ENCODE data around the gene LSM6.

The LSM6 gene

DNA sequence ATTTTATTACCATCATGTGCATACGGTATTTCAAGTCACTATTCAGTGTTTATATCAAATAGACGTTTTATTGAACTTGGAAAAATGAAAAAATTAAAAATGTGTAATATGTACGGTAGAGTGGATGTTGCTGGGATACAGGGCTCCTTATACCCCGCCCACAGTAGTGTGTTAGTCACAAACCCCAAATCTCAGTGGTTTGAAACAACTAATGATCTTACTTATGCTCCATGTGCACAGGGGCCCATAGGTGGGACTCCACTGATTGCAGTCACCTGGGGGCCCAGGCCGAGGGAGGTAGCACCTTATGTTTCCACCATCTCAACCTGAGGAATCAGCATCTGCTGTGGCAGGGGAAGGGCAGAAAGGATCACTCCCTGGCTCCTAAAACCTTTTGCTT lies 18.1 kb downstream of the LSM6 start:
- Histone ChIP-seq H3K4me3 (ENCODE audit: low read depth, low read length) (no peak overlapping the region), H3K4me1 (ENCODE audit: control insufficient read depth, insufficient read depth, low read length) (no peaks in the 10 kb centered on the region), H3K36me3 (ENCODE audit: control insufficient read depth in 2 of 2, insufficient read depth in 1 of 2, low read length in 2 of 2) (peaks cover 4 to 38% of the 10 kb centered on the region in 2 experiments), H3K27ac (ENCODE audit: extremely low read depth, low read depth, low read length) (no peak overlapping the region), H3K9me3 (ENCODE audit: control insufficient read depth, insufficient read depth, low read depth, low read length) (no peaks in the 10 kb centered on the region)
- ChIA-PET CTCF (no interaction called here), POLR2A (no interaction called here)
- TF ChIP-seq ZNF133 (tag by site-specific recombination; IDR thresholded peaks at IDR 0.05) (no peak), ZNF660 (tag by site-specific recombination; IDR thresholded peaks at IDR 0.05) (no peak)
- TF ChIP-seq, protein P1, sequence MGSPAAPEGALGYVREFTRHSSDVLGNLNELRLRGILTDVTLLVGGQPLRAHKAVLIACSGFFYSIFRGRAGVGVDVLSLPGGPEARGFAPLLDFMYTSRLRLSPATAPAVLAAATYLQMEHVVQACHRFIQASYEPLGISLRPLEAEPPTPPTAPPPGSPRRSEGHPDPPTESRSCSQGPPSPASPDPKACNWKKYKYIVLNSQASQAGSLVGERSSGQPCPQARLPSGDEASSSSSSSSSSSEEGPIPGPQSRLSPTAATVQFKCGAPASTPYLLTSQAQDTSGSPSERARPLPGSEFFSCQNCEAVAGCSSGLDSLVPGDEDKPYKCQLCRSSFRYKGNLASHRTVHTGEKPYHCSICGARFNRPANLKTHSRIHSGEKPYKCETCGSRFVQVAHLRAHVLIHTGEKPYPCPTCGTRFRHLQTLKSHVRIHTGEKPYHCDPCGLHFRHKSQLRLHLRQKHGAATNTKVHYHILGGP (tag by site-specific recombination; IDR thresholded peaks at IDR 0.05): no peak

DNA sequence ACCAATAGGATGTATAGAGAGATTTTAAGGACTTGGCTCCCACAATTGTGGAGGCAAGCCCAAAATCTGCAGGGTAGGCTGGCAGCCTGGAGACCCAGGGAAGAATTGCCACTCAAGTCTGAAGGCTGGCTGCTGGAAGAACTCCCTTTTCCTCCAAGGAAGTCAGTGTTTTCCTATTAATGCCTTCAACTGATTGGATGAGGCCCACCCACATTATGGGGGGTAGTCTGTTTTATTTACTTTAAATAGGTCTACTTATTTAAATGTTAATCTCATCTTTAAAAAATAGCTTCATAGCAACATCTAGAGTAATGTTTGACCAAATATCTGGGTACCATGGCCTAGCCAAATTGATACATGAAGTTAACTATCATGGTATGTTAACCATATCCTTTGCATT lies 18.7 kb downstream of the LSM6 start:
- ChIA-PET POLR2A (no interaction called here), CTCF (no interaction called here)
- no peaks in the 10 kb centered on the region for H3K4me1 ChIP-seq (ENCODE audit: control insufficient read depth, insufficient read depth, low read length)
- no peak overlapping the region for H3K4me3 ChIP-seq (ENCODE audit: low read depth, low read length)
- H3K36me3 ChIP-seq (ENCODE audit: control insufficient read depth in 2 of 2, insufficient read depth in 1 of 2, low read length in 2 of 2): peaks cover 4 to 34% of the 10 kb centered on the region in 2 experiments; a peak in 2 of 3 replicates
- no peak overlapping the region for H3K27ac ChIP-seq (ENCODE audit: extremely low read depth, low read depth, low read length)
- no peaks in the 10 kb centered on the region for H3K9me3 ChIP-seq (ENCODE audit: control insufficient read depth, insufficient read depth, low read depth, low read length)
- TF ChIP-seq ZNF211 (tag by site-specific recombination; IDR thresholded peaks at IDR 0.05; ENCODE audit: low read depth) (no peak), ZNF239 (tag by site-specific recombination; IDR thresholded peaks at IDR 0.05) (no peak), ZBTB7A (tag by site-specific recombination; IDR thresholded peaks at IDR 0.05; ENCODE audit: low read depth) (no peak), ZNF10 (tag by site-specific recombination; IDR thresholded peaks at IDR 0.05) (peak; percentile 97)

DNA sequence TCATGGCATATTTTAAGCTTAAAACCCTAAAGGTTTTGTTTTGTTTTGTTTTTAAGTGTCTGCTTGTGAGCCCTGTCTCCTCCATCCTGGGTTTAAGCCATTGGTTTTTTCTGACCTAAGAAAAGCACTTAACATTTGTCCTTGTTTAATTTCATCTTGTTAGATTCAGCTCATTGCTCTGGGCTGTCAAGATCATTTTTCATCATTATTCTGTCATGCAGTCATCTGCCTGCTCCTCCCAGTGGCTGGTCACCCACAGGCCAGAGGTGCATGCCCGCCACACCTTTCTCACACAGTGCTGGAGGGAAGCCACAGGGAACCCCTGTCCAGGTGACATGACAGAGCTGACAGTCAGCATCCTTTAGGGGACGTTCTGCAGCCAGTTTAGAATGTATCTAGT lies 27.1 kb downstream of the LSM6 start:
- H3K4me1 ChIP-seq (ENCODE audit: control insufficient read depth, insufficient read depth, low read length): no peaks in the 10 kb centered on the region
- CTCF ChIA-PET: interaction anchor here (1.3 to 1.5 kb wide), 2 partner anchors 11 to 107 kb away, joined by 3 to 6 read pairs; no protein-coding TSS in a partner anchor
- no peaks in the 10 kb centered on the region for H3K36me3 ChIP-seq (ENCODE audit: control insufficient read depth in 2 of 2, insufficient read depth in 1 of 2, low read length in 2 of 2)
- no peaks in the 10 kb centered on the region for H3K9me3 ChIP-seq (ENCODE audit: control insufficient read depth, insufficient read depth, low read depth, low read length)
- no peak overlapping the region for H3K4me3 ChIP-seq (ENCODE audit: low read depth, low read length)
- POLR2A ChIA-PET: no interaction called here
- TF ChIP-seq GLIS1 (tag by site-specific recombination; IDR thresholded peaks at IDR 0.05) (no peak), ZNF311 (tag by site-specific recombination; IDR thresholded peaks at IDR 0.05; ENCODE audit: borderline replicate concordance) (no peak), ZNF623 (tag by site-specific recombination; IDR thresholded peaks at IDR 0.05) (no peak)
- TF ChIP-seq, protein P2, sequence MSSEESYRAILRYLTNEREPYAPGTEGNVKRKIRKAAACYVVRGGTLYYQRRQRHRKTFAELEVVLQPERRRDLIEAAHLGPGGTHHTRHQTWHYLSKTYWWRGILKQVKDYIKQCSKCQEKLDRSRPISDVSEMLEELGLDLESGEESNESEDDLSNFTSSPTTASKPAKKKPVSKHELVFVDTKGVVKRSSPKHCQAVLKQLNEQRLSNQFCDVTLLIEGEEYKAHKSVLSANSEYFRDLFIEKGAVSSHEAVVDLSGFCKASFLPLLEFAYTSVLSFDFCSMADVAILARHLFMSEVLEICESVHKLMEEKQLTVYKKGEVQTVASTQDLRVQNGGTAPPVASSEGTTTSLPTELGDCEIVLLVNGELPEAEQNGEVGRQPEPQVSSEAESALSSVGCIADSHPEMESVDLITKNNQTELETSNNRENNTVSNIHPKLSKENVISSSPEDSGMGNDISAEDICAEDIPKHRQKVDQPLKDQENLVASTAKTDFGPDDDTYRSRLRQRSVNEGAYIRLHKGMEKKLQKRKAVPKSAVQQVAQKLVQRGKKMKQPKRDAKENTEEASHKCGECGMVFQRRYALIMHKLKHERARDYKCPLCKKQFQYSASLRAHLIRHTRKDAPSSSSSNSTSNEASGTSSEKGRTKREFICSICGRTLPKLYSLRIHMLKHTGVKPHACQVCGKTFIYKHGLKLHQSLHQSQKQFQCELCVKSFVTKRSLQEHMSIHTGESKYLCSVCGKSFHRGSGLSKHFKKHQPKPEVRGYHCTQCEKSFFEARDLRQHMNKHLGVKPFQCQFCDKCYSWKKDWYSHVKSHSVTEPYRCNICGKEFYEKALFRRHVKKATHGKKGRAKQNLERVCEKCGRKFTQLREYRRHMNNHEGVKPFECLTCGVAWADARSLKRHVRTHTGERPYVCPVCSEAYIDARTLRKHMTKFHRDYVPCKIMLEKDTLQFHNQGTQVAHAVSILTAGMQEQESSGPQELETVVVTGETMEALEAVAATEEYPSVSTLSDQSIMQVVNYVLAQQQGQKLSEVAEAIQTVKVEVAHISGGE (tag by site-specific recombination; conservative IDR thresholded peaks at IDR 0.05; ENCODE audit: low read depth): no peak
- H3K27ac ChIP-seq (ENCODE audit: extremely low read depth, low read depth, low read length): no peak overlapping the region

DNA sequence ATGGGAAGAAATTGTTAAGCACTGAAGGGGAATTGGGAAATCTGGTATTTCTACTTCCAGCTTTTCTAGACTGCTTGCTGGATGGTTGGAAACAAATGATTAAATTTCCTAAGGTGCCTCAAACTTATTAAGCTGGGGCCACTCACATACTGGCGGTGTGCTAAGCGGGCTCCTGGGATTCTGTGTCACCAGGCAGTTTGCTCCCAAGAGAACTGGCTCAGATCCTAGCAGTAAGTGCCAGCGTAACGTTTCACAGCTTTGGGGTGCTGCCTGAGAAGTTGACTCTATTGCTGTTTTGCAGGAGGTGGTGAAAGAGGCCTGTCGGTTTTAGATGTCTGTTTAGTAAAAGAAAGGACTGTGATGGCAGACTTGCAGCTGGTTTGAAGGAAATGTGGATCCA lies 31.9 kb downstream of the LSM6 start:
- ChIA-PET CTCF (no interaction called here), POLR2A (no interaction called here)
- Histone ChIP-seq H3K4me3 (ENCODE audit: low read depth, low read length) (no peak overlapping the region), H3K27ac (ENCODE audit: extremely low read depth, low read depth, low read length) (no peak overlapping the region), H3K4me1 (ENCODE audit: control insufficient read depth, insufficient read depth, low read length) (no peaks in the 10 kb centered on the region), H3K9me3 (ENCODE audit: control insufficient read depth, insufficient read depth, low read depth, low read length) (no peaks in the 10 kb centered on the region), H3K36me3 (ENCODE audit: control insufficient read depth in 2 of 2, insufficient read depth in 1 of 2, low read length in 2 of 2) (no peaks in the 10 kb centered on the region)
- TF ChIP-seq KLF8 (tag by site-specific recombination; IDR thresholded peaks at IDR 0.05) (no peak), ZNF24 (tag by site-specific recombination; IDR thresholded peaks at IDR 0.05) (no peak), SCRT2 (tag by site-specific recombination; IDR thresholded peaks at IDR 0.05) (no peak), ZFP41 (tag by site-specific recombination; IDR thresholded peaks at IDR 0.05; ENCODE audit: borderline replicate concordance) (no peak), ZNF114 (tag by site-specific recombination; IDR thresholded peaks at IDR 0.05) (no peak), YY2 (tag by site-specific recombination; IDR thresholded peaks at IDR 0.05) (no peak), ZNF555 (tag by site-specific recombination; conservative IDR thresholded peaks at IDR 0.05) (no peak), ZNF16 (tag by site-specific recombination; IDR thresholded peaks at IDR 0.05; ENCODE audit: low read depth) (no peak), ZNF514 (tag by site-specific recombination; IDR thresholded peaks at IDR 0.05) (no peak), ZNF658 (tag by site-specific recombination; IDR thresholded peaks at IDR 0.05) (no peak), ZNF558 (tag by site-specific recombination; IDR thresholded peaks at IDR 0.05) (no peak), ZNF76 (tag by site-specific recombination; IDR thresholded peaks at IDR 0.05; ENCODE audit: borderline replicate concordance, low read depth) (no peak)
- TF ChIP-seq, protein P3, sequence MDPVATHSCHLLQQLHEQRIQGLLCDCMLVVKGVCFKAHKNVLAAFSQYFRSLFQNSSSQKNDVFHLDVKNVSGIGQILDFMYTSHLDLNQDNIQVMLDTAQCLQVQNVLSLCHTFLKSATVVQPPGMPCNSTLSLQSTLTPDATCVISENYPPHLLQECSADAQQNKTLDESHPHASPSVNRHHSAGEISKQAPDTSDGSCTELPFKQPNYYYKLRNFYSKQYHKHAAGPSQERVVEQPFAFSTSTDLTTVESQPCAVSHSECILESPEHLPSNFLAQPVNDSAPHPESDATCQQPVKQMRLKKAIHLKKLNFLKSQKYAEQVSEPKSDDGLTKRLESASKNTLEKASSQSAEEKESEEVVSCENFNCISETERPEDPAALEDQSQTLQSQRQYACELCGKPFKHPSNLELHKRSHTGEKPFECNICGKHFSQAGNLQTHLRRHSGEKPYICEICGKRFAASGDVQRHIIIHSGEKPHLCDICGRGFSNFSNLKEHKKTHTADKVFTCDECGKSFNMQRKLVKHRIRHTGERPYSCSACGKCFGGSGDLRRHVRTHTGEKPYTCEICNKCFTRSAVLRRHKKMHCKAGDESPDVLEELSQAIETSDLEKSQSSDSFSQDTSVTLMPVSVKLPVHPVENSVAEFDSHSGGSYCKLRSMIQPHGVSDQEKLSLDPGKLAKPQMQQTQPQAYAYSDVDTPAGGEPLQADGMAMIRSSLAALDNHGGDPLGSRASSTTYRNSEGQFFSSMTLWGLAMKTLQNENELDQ (tag by site-specific recombination; IDR thresholded peaks at IDR 0.05; ENCODE audit: low read depth): no peak
